H1 (cell line): ENCODE data around the gene DLG4. TPM values are rescaled to one million over a fixed set of nuclear protein-coding genes. Genes with fewer than 3 reads are reported as not detected.

Experiments used
- CTBP2 ChIP-seq: IDR thresholded peaks from 2 replicates; pipeline ENCODE4 v1.7.0; 2011; ENCODE audit warnings: borderline replicate concordance, mild to moderate bottlenecking, moderate library complexity, mixed read lengths, low read length; ENCODE audit not compliant: insufficient read depth, insufficient read length
- FOSL1 ChIP-seq: IDR thresholded peaks from 2 replicates; pipeline ENCODE4 v1.6.1; 2011; ENCODE audit warnings: mild to moderate bottlenecking, low read depth, low read length, moderate library complexity; ENCODE audit not compliant: insufficient read depth
- KDM5A ChIP-seq: fragments of 200-600 bp; IDR thresholded peaks from 2 replicates; pipeline ENCODE4 v1.7.1; 2012; ENCODE audit warnings: mild to moderate bottlenecking, low read length, inconsistent platforms, mixed read lengths
- MAX ChIP-seq: IDR thresholded peaks from 2 replicates; pipeline ENCODE4 v1.6.1; 2012; ENCODE audit warnings: inconsistent platforms
- TCF12 ChIP-seq: IDR thresholded peaks from 2 replicates; pipeline ENCODE4 v1.6.1; 2011; ENCODE audit warnings: low read depth, mild to moderate bottlenecking, low read length
- polyA plus RNA-seq, 7 experiments: library from polyadenylated mRNA; depleted of rRNA in 3 of 7; stranded (reverse) in 5 of 7; unstranded in 2 of 7; fragments of >200 nt in 5 of 7; fragments of 200-250 nt in 2 of 7; gene quantifications; 1 replicate in 5 of 7; 2 replicates in 1 of 7; 4 replicates in 1 of 7; pipeline versions ENCODE4 v1.2.1 to v1.2.3, GENCODE V29; 2011 to 2013; ENCODE audit warnings: missing spikeins in 2 of 7, mixed read lengths in 2 of 7
- total RNA-seq: library from RNA; stranded (reverse); fragmentation: NEBNext Ultra II Directional; extraction: Animal tissue kit (Norgen Biotek cat#: 25700); gene quantifications from 2 replicates; pipeline ENCODE4 v1.2.1, GENCODE V29; 2021
- TF ChIP-seq, protein P1 (sequence below): IDR thresholded peaks from 2 replicates; pipeline ENCODE4 v1.6.1; 2011; ENCODE audit warnings: low read length, improper control_type of control experiment

Gene DLG4
- total and polyA plus RNA-seq, 2 of the 8 experiments (the other 6 are each of a cell fraction or from before 2014, with no cell fraction given), result 18.9 to 45.9 TPM

GRCh38 chr17:7218166-7218565 is 1.5 kb downstream of the DLG4 start (continued):
- TF ChIP-seq, protein P1, sequence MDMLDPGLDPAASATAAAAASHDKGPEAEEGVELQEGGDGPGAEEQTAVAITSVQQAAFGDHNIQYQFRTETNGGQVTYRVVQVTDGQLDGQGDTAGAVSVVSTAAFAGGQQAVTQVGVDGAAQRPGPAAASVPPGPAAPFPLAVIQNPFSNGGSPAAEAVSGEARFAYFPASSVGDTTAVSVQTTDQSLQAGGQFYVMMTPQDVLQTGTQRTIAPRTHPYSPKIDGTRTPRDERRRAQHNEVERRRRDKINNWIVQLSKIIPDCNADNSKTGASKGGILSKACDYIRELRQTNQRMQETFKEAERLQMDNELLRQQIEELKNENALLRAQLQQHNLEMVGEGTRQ, result no peak
- TF ChIP-seq TCF12 (no peak), KDM5A (no peak), MAX (no peak), FOSL1 (no peak), CTBP2 (no peak)
